HUDEP-2 (cell line): ENCODE data around the gene BICDL2.

Experiments
- DNase-seq, 76 experiments: peaks; one replicate each; lab custom pipeline; 2025; ENCODE audit not compliant: unreplicated experiment in 76 of 76; lab: John Stamatoyannopoulos, UW

Gene BICDL2

DNA sequence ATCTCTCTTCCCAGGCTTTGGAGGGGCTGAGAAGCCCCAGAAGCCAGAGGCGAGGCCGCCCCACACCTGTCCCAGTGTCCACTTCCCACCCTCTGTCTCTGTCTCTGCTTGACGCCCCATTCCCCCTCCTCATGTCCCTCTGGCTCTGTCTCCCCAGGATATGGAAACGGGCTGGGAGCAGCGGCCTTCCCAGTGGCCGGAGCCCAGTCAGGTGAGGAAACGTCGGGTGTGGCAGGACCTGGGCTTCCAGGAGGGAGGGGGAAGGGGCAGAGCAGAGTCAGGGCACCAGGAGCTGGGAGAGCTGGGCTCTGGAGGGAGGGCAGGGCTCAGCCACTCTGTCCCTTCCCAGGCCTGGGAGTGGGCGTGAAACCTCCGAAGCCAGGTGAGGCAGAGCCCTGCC, 45.9 kb downstream of the BICDL2 start:
- no peak for DNase-seq

DNA sequence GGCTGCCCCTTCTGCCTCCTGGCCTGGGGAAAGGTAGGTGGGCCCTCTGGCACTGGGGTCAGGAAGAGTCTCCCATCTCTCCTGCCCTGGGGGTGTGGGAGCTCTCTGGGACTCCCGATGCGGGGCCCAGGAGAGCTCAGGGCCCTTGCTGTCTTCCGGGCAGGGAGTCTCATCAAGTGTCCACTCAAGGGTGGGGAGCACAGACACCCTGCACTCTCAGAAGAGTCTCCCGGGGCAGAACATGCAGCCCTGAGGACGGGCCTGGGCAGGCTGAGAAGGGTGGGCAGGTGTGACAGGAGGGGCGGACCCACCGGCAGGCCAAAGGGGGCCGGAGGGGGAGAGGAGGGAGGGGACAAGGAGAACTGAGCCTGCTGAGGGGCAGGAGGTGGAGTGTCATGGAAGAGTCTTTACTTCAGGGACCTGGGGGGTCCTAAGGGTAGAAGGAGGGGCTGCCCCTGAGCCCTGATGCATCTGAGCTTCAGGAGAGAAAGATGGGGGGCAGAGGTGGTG, 48.1 kb downstream of the BICDL2 start:
- DNase-seq: no peak

DNA sequence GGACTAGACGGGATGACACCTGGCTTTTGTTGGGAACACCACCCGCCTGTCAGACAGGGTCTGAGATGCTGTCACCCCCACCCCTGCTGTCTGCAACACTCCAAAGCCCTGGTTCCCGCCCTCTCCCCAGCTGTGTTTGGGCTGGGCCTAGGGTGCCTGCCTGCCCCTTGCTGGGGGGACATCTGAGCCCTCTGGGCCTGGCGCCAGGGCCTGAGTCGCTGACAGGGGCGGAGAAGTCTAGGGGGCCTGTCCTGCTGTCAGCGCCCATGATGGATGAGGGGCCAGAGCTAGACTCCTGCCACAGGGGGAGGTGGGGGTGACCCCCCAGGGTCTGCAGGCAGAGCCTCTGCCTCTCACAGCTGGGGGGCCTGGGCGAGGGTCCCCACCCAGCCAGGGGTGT, 48.9 kb downstream of the BICDL2 start:
- DNase-seq: no peak

DNA sequence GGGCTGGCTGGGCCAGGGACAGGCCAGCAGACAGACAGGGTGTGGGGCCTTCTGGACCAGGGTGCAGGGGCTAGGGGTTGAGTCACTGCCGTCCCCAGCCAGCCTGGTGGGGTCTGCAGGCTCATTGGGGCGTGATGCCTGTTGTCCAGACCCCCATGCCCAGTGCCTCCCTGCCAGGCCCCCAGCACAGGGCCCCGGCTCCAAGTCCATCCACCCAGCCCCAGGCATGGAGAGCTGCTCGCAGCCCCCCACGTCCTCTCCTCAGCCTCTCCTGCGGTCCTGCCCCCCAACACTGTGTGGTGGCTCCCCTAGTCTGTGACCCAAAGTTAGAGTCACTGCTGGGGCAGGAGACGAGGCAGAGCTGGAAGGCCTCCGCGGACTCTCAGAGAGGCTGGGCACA, 49.5 kb downstream of the BICDL2 start:
- DNase-seq: no peak

DNA sequence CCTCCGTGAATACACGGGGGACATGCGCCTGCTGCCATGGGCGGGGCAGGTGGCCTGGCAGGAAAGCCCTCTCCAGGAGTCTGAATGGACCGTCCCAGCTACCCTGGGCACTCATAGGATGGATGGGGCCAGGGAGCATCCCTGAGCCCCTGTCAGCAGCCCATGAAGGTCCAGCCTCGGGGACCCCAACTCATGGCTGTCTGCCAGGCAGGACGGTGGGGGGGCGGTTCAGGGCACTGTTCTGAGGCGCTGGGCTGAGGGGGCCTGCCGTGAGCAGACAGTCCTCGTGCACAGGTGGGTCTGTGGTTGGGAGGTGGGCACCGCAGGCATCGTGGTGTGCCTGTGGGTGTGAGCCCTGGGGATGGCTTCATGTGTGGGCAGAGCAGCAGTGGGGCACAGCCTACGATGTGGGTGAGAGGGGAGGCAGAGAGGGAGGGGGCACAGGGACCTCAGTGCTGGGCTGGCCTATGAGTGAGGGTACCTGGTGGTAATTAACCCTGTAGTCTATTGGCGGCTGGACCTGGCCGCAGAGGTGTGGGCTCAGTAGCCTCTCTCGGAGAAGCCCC, 50.0 kb downstream of the BICDL2 start:
- no peak for DNase-seq

DNA sequence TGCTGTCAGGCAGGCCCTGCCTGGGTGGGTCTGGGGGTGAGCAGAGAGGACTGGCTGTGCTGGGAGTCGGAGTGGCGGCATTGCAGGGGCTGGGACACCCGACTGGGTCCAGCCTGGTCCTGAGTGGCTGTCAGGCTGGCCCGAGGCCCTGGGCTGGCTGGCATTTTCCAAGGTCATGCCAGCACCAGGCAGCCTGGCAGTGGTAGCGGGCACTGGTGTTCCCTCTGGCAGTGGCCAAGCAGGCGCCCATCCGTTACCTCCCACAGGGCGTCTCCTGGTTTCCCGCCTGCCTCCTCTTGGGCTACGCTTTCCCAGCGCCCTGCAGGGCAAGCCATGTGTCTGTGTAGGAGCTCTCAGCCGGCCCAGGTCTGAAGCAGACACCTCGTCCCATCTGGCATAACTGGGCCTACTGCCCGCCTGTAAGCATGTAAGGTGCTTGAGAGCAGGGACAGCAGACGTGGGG, 50.8 kb downstream of the BICDL2 start:
- no peak for DNase-seq

DNA sequence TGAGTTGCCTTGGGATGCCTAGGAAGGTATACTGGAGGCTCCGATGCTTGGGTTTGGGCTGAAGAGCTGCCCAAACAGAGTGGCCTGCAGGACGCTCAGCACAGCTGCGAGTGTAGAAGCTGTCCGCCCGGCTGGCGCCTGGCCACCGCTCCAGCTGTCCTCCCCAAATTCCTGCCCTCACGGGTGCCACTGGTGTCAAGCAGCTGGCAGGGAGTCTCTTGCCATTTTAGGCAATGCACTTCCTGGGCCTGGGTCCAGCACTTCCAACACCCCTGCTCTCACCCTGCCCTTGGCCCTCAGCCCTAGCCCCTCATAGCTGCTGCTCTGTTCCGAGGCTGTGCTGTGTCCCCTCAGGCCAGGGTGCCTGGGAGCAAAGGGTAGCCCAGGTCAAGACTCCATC, 51.3 kb downstream of the BICDL2 start:
- DNase-seq: no peak

DNA sequence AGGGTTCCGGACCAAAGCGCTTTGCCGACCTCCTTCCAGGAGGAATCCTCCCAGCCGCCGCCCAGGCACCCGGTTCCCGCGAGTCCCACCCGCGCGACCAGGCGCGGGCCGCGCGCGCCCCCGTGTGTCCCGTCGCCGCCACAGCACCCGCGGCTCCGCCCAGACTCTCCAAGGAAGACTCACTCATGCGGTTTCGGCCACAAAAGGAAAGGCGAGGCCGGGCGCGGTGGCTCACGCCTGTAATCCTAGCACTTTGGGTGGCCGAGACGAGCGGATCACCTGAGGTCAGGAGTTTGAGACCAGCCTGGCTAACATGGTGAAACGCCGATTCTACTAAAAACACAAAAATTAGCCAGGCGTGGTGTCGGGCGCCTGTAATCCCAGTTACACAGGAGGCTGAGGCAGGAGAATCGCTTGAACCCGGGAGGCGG, 53.0 kb downstream of the BICDL2 start:
- DNase-seq: peak in 65 of 76 experiments; percentile 15 to 85 (median 62)

DNA sequence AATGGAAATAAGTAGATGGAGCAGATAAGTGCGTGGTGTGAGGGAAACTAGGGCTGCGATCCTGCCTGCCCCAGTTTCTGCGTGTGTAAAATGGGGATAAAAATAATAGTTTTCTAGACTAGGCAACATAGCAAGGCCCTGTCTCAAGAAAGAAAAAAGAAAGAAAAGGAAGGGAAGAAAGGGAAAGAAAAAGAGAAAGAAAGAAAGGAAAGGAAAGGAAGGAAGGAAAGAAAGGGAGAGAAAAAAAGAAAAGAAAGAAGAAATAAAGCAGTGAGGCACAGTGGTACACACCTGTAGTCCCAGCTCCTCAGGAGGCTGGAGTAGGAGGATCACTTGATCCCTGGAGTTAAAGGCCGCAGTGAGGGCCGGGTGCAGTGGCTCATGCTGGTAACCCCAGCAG, 54.3 kb downstream of the BICDL2 start:
- DNase-seq: no peak

DNA sequence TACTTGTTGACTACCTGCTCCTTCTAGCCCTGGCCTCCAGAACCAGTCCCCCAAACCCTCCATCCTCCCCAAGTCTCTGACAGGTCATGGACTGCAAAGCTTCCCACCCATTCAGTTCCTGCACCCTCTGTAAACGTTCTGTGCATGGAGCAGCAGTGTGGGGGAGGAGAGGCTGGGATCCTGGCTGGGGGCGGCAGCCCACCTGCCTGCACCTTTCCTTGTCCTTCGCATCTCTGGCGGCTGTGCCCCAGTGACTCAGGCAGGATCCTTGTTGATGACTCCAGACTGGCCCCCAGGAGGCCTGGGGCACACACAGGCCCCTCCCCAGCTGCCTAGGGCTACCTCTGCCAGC, 54.9 kb downstream of the BICDL2 start:
- no peak for DNase-seq

DNA sequence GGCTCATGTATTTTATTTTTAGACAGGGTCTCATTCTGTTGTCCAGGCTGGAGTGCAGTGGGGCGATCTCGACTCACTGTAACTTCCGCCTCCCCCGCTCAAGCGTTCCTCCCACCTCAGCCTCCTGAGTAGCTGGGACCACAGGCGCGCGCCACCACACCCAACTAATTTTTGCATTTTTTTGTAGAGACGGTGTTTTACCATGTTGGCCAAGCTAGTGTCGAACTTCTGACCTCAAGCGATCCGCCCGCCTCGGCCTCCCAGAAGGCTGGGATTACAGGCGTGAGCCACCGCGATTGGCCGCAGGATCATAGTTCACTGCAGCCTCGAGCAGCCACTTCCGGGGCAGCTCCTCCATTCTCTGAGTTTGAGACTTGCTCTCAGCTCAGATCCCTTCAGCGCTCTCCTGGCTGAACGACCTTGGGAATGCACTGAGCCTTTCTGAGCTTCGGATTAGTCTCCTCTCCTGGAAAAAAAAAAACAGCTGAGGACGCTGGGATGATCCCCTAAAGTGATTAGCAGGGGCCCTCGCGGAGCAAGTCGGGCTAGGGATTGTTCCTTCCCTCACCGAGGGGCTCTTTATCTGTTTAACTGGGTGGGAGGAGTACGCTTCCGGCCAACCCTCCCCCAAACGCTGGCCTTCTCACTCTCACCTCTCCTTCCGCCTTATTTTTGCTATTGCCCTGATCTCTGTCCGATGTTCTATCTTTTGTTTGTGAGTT, 55.4 kb downstream of the BICDL2 start:
- no peak for DNase-seq

DNA sequence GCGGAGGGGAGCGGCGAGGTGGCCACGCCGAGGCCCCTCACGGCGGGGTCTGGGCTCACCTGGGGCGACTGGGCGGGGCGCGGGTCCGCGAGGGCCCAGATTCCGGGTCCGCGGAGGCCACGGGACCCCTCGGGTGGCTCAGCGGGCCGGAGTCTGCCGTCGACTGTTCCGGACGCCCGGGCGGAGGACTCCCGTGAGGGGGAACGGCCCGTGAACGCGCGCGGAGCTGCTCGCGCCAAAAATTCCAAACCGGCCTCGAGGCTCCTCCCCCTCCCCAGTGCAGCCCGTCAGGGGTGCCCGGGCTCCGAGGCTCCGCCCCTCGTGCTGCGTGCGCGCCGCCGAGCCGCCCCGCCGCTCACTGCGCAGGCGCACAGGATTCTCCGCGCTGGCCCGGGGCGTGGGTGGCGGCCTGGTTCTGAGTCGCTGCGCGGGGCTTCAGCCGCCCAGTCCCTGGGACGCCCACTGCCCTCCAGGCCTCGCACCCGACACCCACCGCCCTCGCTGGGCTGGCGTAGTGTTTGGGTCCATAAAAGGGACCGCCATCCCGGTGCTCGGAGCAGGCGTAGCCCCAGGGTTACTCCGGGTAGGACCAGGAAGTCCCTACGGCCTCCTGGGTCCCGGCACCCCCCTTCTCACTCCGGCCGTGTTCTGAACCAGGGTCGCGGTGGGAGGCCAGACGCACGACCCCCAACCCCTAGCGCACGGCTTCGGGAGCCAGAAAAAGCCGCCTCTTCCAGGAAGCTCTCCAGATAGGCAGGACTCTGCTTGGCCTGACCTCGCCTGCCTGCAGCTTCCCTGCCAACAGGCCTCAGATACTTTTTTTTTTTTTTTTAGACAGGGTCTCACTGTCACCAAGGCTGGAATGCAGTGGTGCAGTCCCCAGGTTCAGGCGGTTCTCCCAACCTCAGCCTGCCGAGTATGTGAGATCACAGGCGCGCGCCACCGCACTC, 56.2 kb downstream of the BICDL2 start, which contains the start of gene PKMYT1:
TSS of gene PKMYT1 (minus strand) at position 220 of the 950 bp plus-strand sequence. CDS start 789 bp downstream, outside the sequence.
- DNase-seq: peak in 73 of 76 experiments; percentile 51 to 96 (median 87)

DNA sequence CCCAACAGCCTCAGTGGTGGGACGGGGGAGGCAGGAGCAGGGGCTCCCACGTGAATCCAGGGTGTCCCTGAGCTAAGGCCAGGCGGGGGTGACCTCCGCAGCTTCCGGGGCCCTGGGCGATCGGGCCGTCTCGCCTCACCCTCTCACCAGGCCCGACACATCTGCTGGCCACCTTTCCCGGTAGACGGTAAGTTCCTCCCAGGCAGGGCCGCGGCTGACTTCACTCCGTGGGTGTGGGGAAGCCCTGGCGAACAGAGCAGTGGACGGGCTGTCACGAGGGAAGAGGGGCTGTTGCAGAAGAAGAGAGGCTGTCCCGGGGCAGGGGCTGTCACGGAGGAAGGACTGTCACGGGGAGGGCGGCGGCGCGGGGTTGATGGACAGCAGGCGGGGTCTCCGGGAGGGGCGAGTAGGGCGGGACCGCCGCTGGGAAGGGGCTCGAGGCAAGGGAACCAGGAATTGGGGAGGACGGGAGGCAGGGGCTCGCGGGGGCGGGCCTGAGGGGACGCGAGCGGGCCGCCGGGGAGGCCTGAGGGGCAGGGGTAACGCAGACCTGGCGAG, 57.0 kb downstream of the BICDL2 start:
- peak in 30 of 76 experiments; percentile 8 to 62 (median 30) for DNase-seq
